Measurements from ENCODE around the gene DGKG. TPM values are rescaled to one million over a fixed set of nuclear protein-coding genes. Genes with fewer than 3 reads are reported as not detected.

The DGKG gene
- total RNA-seq, 3 donors from 2014 or later, result 0.59 to 2.3 (median 2.1) TPM

DNA sequence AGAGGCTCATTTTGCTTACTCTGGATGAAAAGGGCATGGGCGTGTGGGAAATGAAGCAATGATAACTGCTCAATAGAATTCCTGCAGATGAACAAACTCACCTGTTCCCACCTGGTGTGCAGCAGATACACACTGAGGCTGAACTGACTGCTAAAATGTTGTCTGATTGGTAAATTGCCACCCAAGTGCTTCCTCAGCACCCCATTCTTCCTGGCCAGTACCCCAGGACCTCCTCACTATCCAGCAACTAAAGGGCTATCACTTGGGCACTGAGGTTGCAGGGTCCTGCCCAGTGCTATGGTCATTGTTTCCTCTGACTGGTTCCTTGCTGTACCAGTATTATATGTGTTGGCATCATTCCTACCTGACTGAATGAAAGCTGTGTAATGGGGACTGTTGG is 38.0 kb upstream of the DGKG start:
- Histone ChIP-seq H3K27me3 (peaks cover 0 to 4% of the 10 kb centered on the region in 2 donors), H3K4me3 (no peak overlapping the region), H3K9me3 (no peaks in the 10 kb centered on the region), H3K4me1 (no peaks in the 10 kb centered on the region), H3K27ac (no peak overlapping the region), H3K36me3 (no peaks in the 10 kb centered on the region)
- intact Hi-C loops (cut with DNase I; ENCODE audit: low total_unique reads), result no loop called here
- no peak for DNase-seq (ENCODE audit: low spot score in 2 of 2)
- TF ChIP-seq POLR2A (IDR thresholded peaks at IDR 0.05), result no peak
- TF ChIP-seq, protein P1, sequence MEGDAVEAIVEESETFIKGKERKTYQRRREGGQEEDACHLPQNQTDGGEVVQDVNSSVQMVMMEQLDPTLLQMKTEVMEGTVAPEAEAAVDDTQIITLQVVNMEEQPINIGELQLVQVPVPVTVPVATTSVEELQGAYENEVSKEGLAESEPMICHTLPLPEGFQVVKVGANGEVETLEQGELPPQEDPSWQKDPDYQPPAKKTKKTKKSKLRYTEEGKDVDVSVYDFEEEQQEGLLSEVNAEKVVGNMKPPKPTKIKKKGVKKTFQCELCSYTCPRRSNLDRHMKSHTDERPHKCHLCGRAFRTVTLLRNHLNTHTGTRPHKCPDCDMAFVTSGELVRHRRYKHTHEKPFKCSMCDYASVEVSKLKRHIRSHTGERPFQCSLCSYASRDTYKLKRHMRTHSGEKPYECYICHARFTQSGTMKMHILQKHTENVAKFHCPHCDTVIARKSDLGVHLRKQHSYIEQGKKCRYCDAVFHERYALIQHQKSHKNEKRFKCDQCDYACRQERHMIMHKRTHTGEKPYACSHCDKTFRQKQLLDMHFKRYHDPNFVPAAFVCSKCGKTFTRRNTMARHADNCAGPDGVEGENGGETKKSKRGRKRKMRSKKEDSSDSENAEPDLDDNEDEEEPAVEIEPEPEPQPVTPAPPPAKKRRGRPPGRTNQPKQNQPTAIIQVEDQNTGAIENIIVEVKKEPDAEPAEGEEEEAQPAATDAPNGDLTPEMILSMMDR (IDR thresholded peaks at IDR 0.05), result no peak
- no peak for TF ChIP-seq POLR2AphosphoS5 (IDR thresholded peaks at IDR 0.05)

DNA sequence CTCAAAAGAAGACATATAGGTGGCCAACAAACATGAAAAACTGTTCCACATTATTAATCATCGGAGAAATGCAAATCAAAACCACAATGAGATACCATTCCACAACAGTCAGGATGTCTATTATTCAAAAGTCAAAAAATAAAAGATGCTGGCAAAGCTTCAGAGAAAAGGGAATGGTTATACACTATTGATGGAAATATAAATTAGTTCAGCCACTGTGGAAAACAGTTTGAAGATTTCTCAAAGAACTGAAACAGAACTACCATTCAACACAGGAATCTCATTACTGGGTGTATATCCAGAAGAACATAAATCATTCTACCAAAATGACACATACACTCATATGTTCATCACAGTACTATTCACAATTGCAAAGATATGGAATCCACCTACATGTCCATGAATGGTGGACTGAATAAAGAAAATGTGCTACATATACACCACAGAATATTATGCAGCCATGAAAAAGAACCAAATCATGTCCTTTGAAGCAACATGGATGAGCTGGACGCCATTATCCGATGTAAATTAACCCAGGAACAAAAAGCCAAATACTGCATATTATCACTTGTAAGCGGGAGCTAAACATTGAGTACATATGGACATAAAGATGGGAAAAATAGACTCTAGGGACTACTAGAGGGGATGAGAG is 32.7 kb upstream of the DGKG start:
- no peak for TF ChIP-seq POLR2AphosphoS5 (IDR thresholded peaks at IDR 0.05)
- TF ChIP-seq, protein P1 (IDR thresholded peaks at IDR 0.05), result no peak
- TF ChIP-seq POLR2A (IDR thresholded peaks at IDR 0.05), result no peak
- no peak overlapping the region for H3K27ac ChIP-seq
- H3K36me3 ChIP-seq, result no peaks in the 10 kb centered on the region
- no peak overlapping the region for H3K4me3 ChIP-seq
- no peaks in the 10 kb centered on the region for H3K4me1 ChIP-seq
- no peak for DNase-seq (ENCODE audit: low spot score in 2 of 2)
- intact Hi-C loops (cut with DNase I; ENCODE audit: low total_unique reads), result no loop called here
- peaks cover 0 to 4% of the 10 kb centered on the region in 2 donors for H3K27me3 ChIP-seq
- no peaks in the 10 kb centered on the region for H3K9me3 ChIP-seq

DNA sequence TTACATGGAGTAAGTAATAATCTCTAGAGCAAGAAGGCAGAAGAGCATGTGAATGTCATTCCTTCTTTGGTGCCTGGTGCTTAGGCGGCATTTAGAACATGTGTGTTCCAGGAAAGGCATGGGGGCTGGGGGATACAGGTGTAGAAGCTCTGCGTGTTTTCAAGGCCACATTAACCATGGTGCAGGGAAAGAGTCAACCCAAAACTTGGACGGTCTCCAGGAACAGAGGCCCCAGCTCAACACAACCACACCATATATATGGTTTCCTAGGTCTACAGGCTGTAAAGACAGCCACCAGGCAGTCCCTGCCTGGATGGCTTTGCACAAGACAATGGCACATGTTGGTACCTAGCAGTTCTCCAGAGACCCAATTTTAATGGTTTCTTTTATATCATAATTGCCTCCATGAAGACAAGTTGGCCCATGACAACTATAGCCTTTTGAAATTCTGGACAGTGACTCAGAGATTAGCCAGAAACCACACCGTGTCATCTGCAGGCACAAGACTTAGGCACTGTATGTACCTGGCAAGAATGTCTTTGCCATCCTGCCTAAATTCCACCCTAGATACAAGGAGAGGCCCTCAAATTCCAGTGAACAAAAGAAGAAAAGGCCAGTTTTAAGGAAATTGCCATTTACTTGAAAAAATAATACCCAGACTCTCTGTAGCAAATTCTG is 25.0 kb upstream of the DGKG start:
- Histone ChIP-seq H3K9me3 (no peaks in the 10 kb centered on the region), H3K4me1 (no peaks in the 10 kb centered on the region), H3K27me3 (no peaks in the 10 kb centered on the region), H3K36me3 (no peaks in the 10 kb centered on the region), H3K27ac (no peak overlapping the region), H3K4me3 (no peak overlapping the region)
- TF ChIP-seq POLR2A (IDR thresholded peaks at IDR 0.05) (no peak), POLR2AphosphoS5 (IDR thresholded peaks at IDR 0.05) (no peak)
- TF ChIP-seq, protein P1 (IDR thresholded peaks at IDR 0.05), result no peak
- intact Hi-C loops (cut with DNase I; ENCODE audit: low total_unique reads), result no loop called here
- DNase-seq (ENCODE audit: low spot score in 2 of 2), result no peak

GRCh38 chr3:186385856-186386602 is 24.0 kb upstream of the DGKG start:
- Histone ChIP-seq H3K27ac (no peak overlapping the region), H3K27me3 (no peaks in the 10 kb centered on the region), H3K4me3 (no peak overlapping the region), H3K9me3 (no peaks in the 10 kb centered on the region), H3K4me1 (no peaks in the 10 kb centered on the region), H3K36me3 (no peaks in the 10 kb centered on the region)
- DNase-seq (ENCODE audit: low spot score in 2 of 2), result no peak
- intact Hi-C loops (cut with DNase I; ENCODE audit: low total_unique reads), result no loop called here
- TF ChIP-seq, protein P1 (IDR thresholded peaks at IDR 0.05), result no peak
- TF ChIP-seq POLR2A (IDR thresholded peaks at IDR 0.05) (no peak), POLR2AphosphoS5 (IDR thresholded peaks at IDR 0.05) (no peak)

Measured in breast epithelium (tissue), 4 donors.